ENCODE data around the gene GRAP2.

GRAP2 gene

GRCh38 chr22:39925909-39926679 is 25.2 kb downstream of the GRAP2 start:
- no peak for DNase-seq

- DNase-seq: no peak
These were observed 25.9 kb downstream of the GRAP2 start for GRCh38 chr22:39926753-39927152.

- no peak for DNase-seq
These were observed 26.7 kb downstream of the GRAP2 start for GRCh38 chr22:39927544-39927943.

GRCh38 chr22:39928536-39929520 is 27.9 kb downstream of the GRAP2 start:
- no peak for DNase-seq

GRCh38 chr22:39931251-39931650 is 30.4 kb downstream of the GRAP2 start:
- no peak for DNase-seq

- DNase-seq: no peak
These were observed 31.3 kb downstream of the GRAP2 start for GRCh38 chr22:39932166-39932565.

GRCh38 chr22:39932918-39933649 is 32.2 kb downstream of the GRAP2 start:
- DNase-seq: no peak

GRCh38 chr22:39933741-39934140 is 32.9 kb downstream of the GRAP2 start:
- no peak for DNase-seq

- peak; percentile 25 for DNase-seq
These were observed 34.2 kb downstream of the GRAP2 start for GRCh38 chr22:39935116-39935515.

- DNase-seq: no peak
These were observed 34.7 kb downstream of the GRAP2 start for GRCh38 chr22:39935612-39936011.

- DNase-seq: no peak
These were observed 35.8 kb downstream of the GRAP2 start for GRCh38 chr22:39936523-39937145.

GRCh38 chr22:39937906-39938305 is 37.0 kb downstream of the GRAP2 start:
- DNase-seq: no peak

GRCh38 chr22:39938509-39939111 is 37.7 kb downstream of the GRAP2 start:
- no peak for DNase-seq

GRCh38 chr22:39939830-39940229 is 38.9 kb downstream of the GRAP2 start:
- DNase-seq: no peak

- DNase-seq: no peak
These were observed 39.9 kb downstream of the GRAP2 start for GRCh38 chr22:39940757-39941305.

GRCh38 chr22:39941601-39942000 is 40.7 kb downstream of the GRAP2 start:
- DNase-seq: no peak

- no peak for DNase-seq
These were observed 41.8 kb downstream of the GRAP2 start for GRCh38 chr22:39942439-39943230.

GRCh38 chr22:39943337-39943736 is 42.5 kb downstream of the GRAP2 start:
- no peak for DNase-seq

GRCh38 chr22:39943953-39944872 is 43.3 kb downstream of the GRAP2 start:
- DNase-seq: no peak

- DNase-seq: no peak
These were observed 45.2 kb downstream of the GRAP2 start for GRCh38 chr22:39946126-39946502.
